ENCODE results near the gene FKBP14.

DNA sequence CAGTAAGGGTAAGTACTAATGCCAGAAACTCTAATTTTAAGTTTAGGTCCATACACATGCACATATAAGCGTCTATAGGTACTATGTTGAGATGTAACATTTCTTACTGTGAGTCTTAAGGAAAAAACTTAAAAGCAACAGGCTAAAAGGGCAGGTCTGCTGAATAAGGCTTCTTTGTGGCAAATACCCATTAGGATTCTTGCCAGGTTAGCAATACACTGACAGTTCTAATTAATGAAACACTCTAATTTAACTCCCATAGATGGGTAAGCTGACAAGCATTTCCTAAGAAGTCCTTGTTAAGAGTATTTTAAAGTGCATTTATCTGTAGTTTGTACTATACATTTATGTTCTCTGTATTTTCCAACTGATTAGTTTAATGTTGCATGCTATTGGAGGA is 50.9 kb downstream of the FKBP14 start:
- TF ChIP-seq, protein P1, sequence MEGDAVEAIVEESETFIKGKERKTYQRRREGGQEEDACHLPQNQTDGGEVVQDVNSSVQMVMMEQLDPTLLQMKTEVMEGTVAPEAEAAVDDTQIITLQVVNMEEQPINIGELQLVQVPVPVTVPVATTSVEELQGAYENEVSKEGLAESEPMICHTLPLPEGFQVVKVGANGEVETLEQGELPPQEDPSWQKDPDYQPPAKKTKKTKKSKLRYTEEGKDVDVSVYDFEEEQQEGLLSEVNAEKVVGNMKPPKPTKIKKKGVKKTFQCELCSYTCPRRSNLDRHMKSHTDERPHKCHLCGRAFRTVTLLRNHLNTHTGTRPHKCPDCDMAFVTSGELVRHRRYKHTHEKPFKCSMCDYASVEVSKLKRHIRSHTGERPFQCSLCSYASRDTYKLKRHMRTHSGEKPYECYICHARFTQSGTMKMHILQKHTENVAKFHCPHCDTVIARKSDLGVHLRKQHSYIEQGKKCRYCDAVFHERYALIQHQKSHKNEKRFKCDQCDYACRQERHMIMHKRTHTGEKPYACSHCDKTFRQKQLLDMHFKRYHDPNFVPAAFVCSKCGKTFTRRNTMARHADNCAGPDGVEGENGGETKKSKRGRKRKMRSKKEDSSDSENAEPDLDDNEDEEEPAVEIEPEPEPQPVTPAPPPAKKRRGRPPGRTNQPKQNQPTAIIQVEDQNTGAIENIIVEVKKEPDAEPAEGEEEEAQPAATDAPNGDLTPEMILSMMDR (IDR thresholded peaks at IDR 0.05 in 4 of 5, conservative IDR thresholded peaks at IDR 0.05 in 1 of 5): no peak
- TF ChIP-seq POLR2A (IDR thresholded peaks at IDR 0.05): no peak
